CD4-positive, alpha-beta T cell (primary cell): ENCODE data around the gene SCN8A. TPM values are rescaled to one million over a fixed set of nuclear protein-coding genes. Genes with fewer than 3 reads are reported as not detected.

ENCODE experiments used
- ATAC-seq: fragments of 200-7000 bp; cut with Tn5 transposase; one replicate; pipeline ENCODE4 v1.10.0; 2022; ENCODE audit warnings: mild to moderate bottlenecking; ENCODE audit not compliant: poor library complexity
- CTCF ChIA-PET: fragments of 350-600 bp; sonication (Branson Sonifier 250); formaldehyde crosslinking; loops from one replicate; lab custom pipeline; 2021; ENCODE audit warnings: antibody characterized with exemption, inconsistent platforms; lab: Charles Lee
- POLR2A ChIA-PET: fragments of 350-600 bp; sonication (Branson Sonifier 250); formaldehyde crosslinking; loops from one replicate; lab custom pipeline; 2021; ENCODE audit warnings: antibody characterized with exemption, inconsistent platforms; lab: Charles Lee
- DNase-seq, 14 experiments: peaks; one replicate each; pipeline ENCODE4 v3.0.0-alpha.2; 2013 to 2020; ENCODE audit warnings: mixed read lengths in 2 of 14
- H3K27ac ChIP-seq, 2 donors: one replicate each; pipeline versions ENCODE4 v1.5.1 to v1.7.0; 2013; ENCODE audit warnings: low read length in 2 of 2, low read depth in 1 of 2, mild to moderate bottlenecking in 1 of 2
- H3K27me3 ChIP-seq, 2 experiments: 1 replicate in 1 of 2; 2 replicates in 1 of 2; pipeline versions ENCODE4 v1.6.1 to v1.7.0; 2013; ENCODE audit warnings: low read length in 2 of 2, control low read depth in 1 of 2, mild to moderate bottlenecking in 1 of 2, moderate library complexity in 1 of 2; ENCODE audit not compliant: insufficient read depth in 2 of 2, control insufficient read depth in 1 of 2
- H3K36me3 ChIP-seq: one replicate; pipeline ENCODE4 v1.6.1; 2013; ENCODE audit warnings: low read length, control low read depth; ENCODE audit not compliant: insufficient read depth
- H3K4me1 ChIP-seq: one replicate; pipeline ENCODE4 v1.6.1; 2013; ENCODE audit warnings: low read length, control low read depth; ENCODE audit not compliant: insufficient read depth
- H3K4me3 ChIP-seq: one replicate; pipeline ENCODE4 v1.5.1; 2013; ENCODE audit warnings: mild to moderate bottlenecking, low read length, moderate library complexity
- H3K9me3 ChIP-seq, 2 experiments: 1 replicate in 1 of 2; 2 replicates in 1 of 2; pipeline versions ENCODE4 v1.6.1 to v1.7.0; 2013; ENCODE audit warnings: low read length in 2 of 2, mild to moderate bottlenecking in 2 of 2, control low read depth in 1 of 2, moderate library complexity in 1 of 2; ENCODE audit not compliant: control insufficient read depth in 1 of 2, insufficient read depth in 1 of 2
- H3K27ac Mint-ChIP-seq: one replicate; pipeline ENCODE4 v1.8.0; 2020; ENCODE audit warnings: mixed read lengths
- H3K27me3 Mint-ChIP-seq: one replicate; pipeline ENCODE4 v1.8.0; 2021; ENCODE audit warnings: mixed read lengths
- H3K36me3 Mint-ChIP-seq: one replicate; pipeline ENCODE4 v1.8.0; 2021; ENCODE audit warnings: low read depth, mixed read lengths
- H3K4me1 Mint-ChIP-seq: one replicate; pipeline ENCODE4 v1.8.0; 2021; ENCODE audit warnings: low read depth, mixed read lengths
- H3K4me3 Mint-ChIP-seq: one replicate; pipeline ENCODE4 v1.8.0; 2020; ENCODE audit warnings: mild to moderate bottlenecking, mixed read lengths
- H3K9me3 Mint-ChIP-seq: one replicate; pipeline ENCODE4 v1.8.0; 2020; ENCODE audit warnings: mixed read lengths
- intact Hi-C, 2 experiments: fragments of 100-400 bp; cut with DNase I in 1 of 2; cut with micrococcal nuclease in 1 of 2; formaldehyde crosslinking; loops; one replicate each; pipeline versions ENCODE4 v1.15.1 to v1.9.0; 2023 to 2025; cut with DNase I, micrococcal nuclease
- total RNA-seq, 174 experiments: library from RNA in 2 of 174; stranded (reverse) in 2 of 174; gene quantifications; one replicate each; pipeline ENCODE4 v1.2.3 and lab custom pipeline; 2021 to 2026
- TF ChIP-seq, protein P1 (sequence below): fragments of 200-600 bp; IDR thresholded peaks from one replicate; pipeline ENCODE4 v1.8.0; 2022; ENCODE audit warnings: antibody characterized with exemption, mild to moderate bottlenecking

The SCN8A gene
- total RNA-seq, 2 experiments from 2014 or later = 0.14 to 0.36 TPM

- Histone ChIP-seq H3K36me3 (no peaks in the 10 kb centered on the region), H3K27ac (no peak overlapping the region), H3K4me3 (no peak overlapping the region), H3K9me3 (no peaks in the 10 kb centered on the region), H3K4me1 (peaks cover 27% of the 10 kb centered on the region), H3K27me3 (peaks cover 0 to 4% of the 10 kb centered on the region in 2 experiments)
- Mint-ChIP-seq H3K4me1 (peaks cover 15% of the 10 kb centered on the region), H3K27me3 (no peaks in the 10 kb centered on the region), H3K36me3 (no peaks in the 10 kb centered on the region), H3K27ac (no peak overlapping the region), H3K4me3 (peak overlapping the region; percentile 87), H3K9me3 (no peaks in the 10 kb centered on the region)
- TF ChIP-seq, protein P1, sequence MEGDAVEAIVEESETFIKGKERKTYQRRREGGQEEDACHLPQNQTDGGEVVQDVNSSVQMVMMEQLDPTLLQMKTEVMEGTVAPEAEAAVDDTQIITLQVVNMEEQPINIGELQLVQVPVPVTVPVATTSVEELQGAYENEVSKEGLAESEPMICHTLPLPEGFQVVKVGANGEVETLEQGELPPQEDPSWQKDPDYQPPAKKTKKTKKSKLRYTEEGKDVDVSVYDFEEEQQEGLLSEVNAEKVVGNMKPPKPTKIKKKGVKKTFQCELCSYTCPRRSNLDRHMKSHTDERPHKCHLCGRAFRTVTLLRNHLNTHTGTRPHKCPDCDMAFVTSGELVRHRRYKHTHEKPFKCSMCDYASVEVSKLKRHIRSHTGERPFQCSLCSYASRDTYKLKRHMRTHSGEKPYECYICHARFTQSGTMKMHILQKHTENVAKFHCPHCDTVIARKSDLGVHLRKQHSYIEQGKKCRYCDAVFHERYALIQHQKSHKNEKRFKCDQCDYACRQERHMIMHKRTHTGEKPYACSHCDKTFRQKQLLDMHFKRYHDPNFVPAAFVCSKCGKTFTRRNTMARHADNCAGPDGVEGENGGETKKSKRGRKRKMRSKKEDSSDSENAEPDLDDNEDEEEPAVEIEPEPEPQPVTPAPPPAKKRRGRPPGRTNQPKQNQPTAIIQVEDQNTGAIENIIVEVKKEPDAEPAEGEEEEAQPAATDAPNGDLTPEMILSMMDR = no peak
- ATAC-seq = no peak
- intact Hi-C loops = loop anchor here in 1 of 2 experiments (2.0 kb wide), 2 partner anchors 135 to 395 kb away; partner anchors contain the start of gene ACVR1B
- ChIA-PET CTCF (interaction anchor here (2.6 kb wide), 1 partner anchor 8 kb away, joined by 19 read pairs; no protein-coding TSS in a partner anchor), POLR2A (interaction anchor here (0.7 kb wide), 1 partner anchor 8 kb away, joined by 4 read pairs; no protein-coding TSS in a partner anchor)
- DNase-seq = no peak
Measured at GRCh38 chr12:51815571-51815970, 224.5 kb downstream of the SCN8A start.

DNA sequence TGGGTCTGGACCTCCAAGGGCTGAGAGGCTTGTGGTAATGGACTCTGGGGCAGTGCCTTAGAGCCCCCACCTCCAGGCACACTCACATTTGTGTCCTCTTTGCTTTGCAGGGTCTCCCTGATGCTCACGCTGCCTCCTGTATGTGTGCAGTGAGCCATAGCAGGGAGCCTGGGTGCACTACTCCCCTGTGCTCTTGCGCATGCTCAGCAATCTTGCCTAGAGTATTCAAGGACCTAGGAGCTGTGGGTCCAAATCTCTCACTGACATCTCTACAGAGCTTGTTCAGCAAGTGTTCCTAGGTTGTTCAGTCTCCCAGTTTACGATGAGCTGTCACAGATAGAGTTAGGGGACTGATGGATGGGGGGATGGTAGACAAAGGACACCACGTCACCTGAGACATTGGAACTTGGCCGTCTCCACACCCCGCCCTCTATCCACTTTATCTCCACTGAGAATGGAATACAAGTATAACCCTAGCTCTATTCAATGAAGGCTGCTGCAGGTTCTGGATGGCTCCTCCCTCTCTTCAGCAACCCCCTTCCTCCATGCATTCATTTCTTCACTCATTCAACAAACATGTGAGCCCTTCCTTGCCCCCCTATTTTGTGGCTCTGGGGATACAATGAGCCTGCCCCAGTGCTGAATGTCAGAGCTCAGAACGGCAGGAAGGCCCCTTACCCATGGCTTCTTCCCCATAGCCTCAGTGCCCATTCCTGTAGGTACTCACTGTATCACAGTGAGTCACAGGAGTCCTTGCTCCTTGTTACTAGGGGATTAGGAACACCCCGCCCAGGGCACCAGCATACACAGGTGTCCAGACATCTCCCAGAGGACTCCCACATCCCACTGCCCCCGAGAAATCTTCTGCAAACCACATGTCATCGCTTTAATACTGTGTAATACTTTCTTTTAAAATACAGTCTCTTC, 226.3 kb downstream of the SCN8A start:
- Histone ChIP-seq H3K27ac (no peak overlapping the region), H3K36me3 (no peaks in the 10 kb centered on the region), H3K27me3 (peaks cover 0 to 4% of the 10 kb centered on the region in 2 experiments), H3K9me3 (no peaks in the 10 kb centered on the region), H3K4me3 (no peak overlapping the region), H3K4me1 (peaks cover 36% of the 10 kb centered on the region)
- Mint-ChIP-seq H3K4me1 (peaks cover 15% of the 10 kb centered on the region), H3K4me3 (peak overlapping the region; percentile 87), H3K27me3 (no peaks in the 10 kb centered on the region), H3K27ac (no peak overlapping the region), H3K36me3 (no peaks in the 10 kb centered on the region), H3K9me3 (no peaks in the 10 kb centered on the region)
- ATAC-seq (no peak), DNase-seq (no peak)
- ChIA-PET CTCF (no interaction called here), POLR2A (no interaction called here)
- TF ChIP-seq, protein P1 = no peak
- intact Hi-C loops = no loop called here

- H3K4me1 Mint-ChIP-seq = peaks cover 22% of the 10 kb centered on the region
- H3K9me3 Mint-ChIP-seq = no peaks in the 10 kb centered on the region
- TF ChIP-seq, protein P1 = no peak
- ATAC-seq = no peak
- Histone ChIP-seq H3K9me3 (no peaks in the 10 kb centered on the region), H3K27ac (no peak overlapping the region), H3K36me3 (no peaks in the 10 kb centered on the region), H3K4me1 (peaks cover 38% of the 10 kb centered on the region), H3K4me3 (no peak overlapping the region), H3K27me3 (peaks cover 0 to 4% of the 10 kb centered on the region in 2 experiments)
- DNase-seq = no peak
- POLR2A ChIA-PET = no interaction called here
- no peak overlapping the region for H3K4me3 Mint-ChIP-seq
- H3K27ac Mint-ChIP-seq = no peak overlapping the region
- CTCF ChIA-PET = no interaction called here
- intact Hi-C loops = no loop called here
- H3K27me3 Mint-ChIP-seq = no peaks in the 10 kb centered on the region
- no peaks in the 10 kb centered on the region for H3K36me3 Mint-ChIP-seq
Measured at GRCh38 chr12:51818086-51818485, 227.1 kb downstream of the SCN8A start.
